Femur (tissue), 1 donor: ENCODE results near the gene TSPAN32.
A peak's percentile ranks its signal among the peaks of the same experiment; 100 is the strongest.
"Not testable (repeated sequence)": the region's sequence is repeated elsewhere in the genome, so short reads cannot be mapped to it uniquely, and the experiment has no call there.

Experiments
- DNase-seq: peaks from one replicate; pipeline ENCODE4 v3.0.0-alpha.2; 2017

The TSPAN32 gene

GRCh38 chr11:2346014-2346413 is 44.2 kb downstream of the TSPAN32 start:
- no peak for DNase-seq

GRCh38 chr11:2346586-2347307 is 44.9 kb downstream of the TSPAN32 start:
- DNase-seq, result no peak

- DNase-seq, result no peak
These were observed 45.6 kb downstream of the TSPAN32 start for GRCh38 chr11:2347308-2347830.

GRCh38 chr11:2348986-2349385 is 47.2 kb downstream of the TSPAN32 start:
- no peak for DNase-seq

- DNase-seq, result no peak
These were observed 49.9 kb downstream of the TSPAN32 start for GRCh38 chr11:2351701-2352100.

GRCh38 chr11:2352420-2352819 is 50.6 kb downstream of the TSPAN32 start:
- no peak for DNase-seq

- no peak for DNase-seq
These were observed 53.3 kb downstream of the TSPAN32 start for GRCh38 chr11:2355000-2355644.

GRCh38 chr11:2357246-2357645 is 55.4 kb downstream of the TSPAN32 start:
- DNase-seq, result no peak

GRCh38 chr11:2357651-2358050 is 55.8 kb downstream of the TSPAN32 start:
- DNase-seq, result not testable (repeated sequence)

GRCh38 chr11:2358754-2359442 is 57.1 kb downstream of the TSPAN32 start:
- no peak for DNase-seq

GRCh38 chr11:2359557-2359956 is 57.7 kb downstream of the TSPAN32 start:
- no peak for DNase-seq

GRCh38 chr11:2360081-2360642 is 58.3 kb downstream of the TSPAN32 start:
- no peak for DNase-seq

- DNase-seq, result no peak
These were observed 59.8 kb downstream of the TSPAN32 start for GRCh38 chr11:2361565-2361964.

- no peak for DNase-seq
These were observed 60.6 kb downstream of the TSPAN32 start for GRCh38 chr11:2362414-2362813.

- no peak for DNase-seq
These were observed 61.3 kb downstream of the TSPAN32 start for GRCh38 chr11:2363130-2363529.

- DNase-seq, result peak; percentile 41
These were observed 62.0 kb downstream of the TSPAN32 start for GRCh38 chr11:2363577-2364370.

- DNase-seq, result not testable (repeated sequence)
These were observed 62.6 kb downstream of the TSPAN32 start for GRCh38 chr11:2364386-2364785.

GRCh38 chr11:2365571-2366210 is 63.9 kb downstream of the TSPAN32 start:
- DNase-seq, result no peak

GRCh38 chr11:2366276-2366675 is 64.5 kb downstream of the TSPAN32 start:
- DNase-seq, result peak; percentile 72

- no peak for DNase-seq
These were observed 64.9 kb downstream of the TSPAN32 start for GRCh38 chr11:2366733-2367132.

GRCh38 chr11:2367266-2368160 is 65.7 kb downstream of the TSPAN32 start:
- no peak for DNase-seq
